Mammary epithelial cell (primary cell): ENCODE data around the gene MYBBP1A.

Experiments
- CTCF ChIP-seq, 2 donors: IDR thresholded peaks in 1 of 2; conservative IDR thresholded peaks in 1 of 2; 2 replicates each; pipeline ENCODE4 v1.5.1; 2011 to 2012; ENCODE audit warnings: inconsistent platforms in 2 of 2, low read length in 2 of 2, mild to moderate bottlenecking in 2 of 2, control low read depth in 1 of 2, low read depth in 1 of 2; ENCODE audit not compliant: insufficient read depth in 1 of 2; ENCODE audit errors: extremely low read depth in 1 of 2
- EZH2 ChIP-seq: IDR thresholded peaks from 2 replicates; pipeline ENCODE4 v1.6.1; 2012; ENCODE audit warnings: low read length, inconsistent platforms, borderline replicate concordance

DNA sequence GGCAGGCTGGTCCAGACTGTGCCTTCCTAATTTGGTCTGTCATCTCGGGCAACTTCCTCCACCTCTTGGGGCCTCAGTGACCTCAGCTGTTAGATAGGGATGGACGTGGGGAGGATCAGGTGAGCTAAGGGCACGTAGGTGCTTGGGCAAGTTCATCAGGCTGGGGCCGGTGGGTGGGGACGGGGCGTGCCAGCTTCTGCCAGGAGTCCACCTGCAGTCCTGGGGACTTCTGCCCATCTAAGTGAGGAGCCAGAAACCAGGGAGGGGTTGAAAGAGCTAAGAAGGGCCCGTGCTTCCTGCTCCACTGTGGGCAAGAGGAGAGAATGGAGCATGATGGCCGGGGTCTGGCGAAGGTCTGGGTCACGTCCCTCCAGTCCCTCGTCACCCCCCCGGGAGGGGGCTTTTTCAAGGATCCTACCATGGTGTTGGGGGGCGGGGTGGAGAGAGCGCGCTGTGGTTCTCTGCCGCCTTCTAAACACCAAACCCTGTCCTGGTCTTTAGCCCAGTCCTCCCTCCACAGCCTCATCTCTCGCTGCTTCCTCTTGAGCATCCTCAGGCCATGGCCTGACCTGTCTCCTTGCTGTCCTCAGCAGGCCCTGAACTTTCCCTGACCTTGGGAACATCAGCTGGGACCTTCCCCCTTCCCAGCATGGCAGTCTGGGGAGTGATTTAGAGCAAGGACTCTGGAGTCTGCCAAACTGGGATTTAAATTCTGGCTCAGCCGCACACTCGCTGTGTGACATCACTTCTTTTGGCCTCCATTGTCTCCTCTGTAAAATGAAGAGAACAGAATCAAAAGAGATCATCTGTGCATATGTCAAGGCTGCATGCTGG is 34.9 kb downstream of the MYBBP1A start:
- no peak for TF ChIP-seq CTCF (conservative IDR thresholded peaks at IDR 0.05 in 1 of 2, IDR thresholded peaks at IDR 0.05 in 1 of 2; ENCODE audit: extremely low read depth in 1 of 2, insufficient read depth in 1 of 2, low read depth in 1 of 2, low read length in 2 of 2)
- TF ChIP-seq EZH2, result no peak
